Heart right ventricle (tissue), 16 donors: Measurements from ENCODE around the gene PSTPIP2. TPM values are rescaled to one million over a fixed set of nuclear protein-coding genes. Genes with fewer than 3 reads are reported as not detected.
A peak's percentile ranks its signal among the peaks of the same experiment; 100 is the strongest.

Experiments used
- ATAC-seq, 8 donors: fragments of 200-7000 bp; cut with Tn5 transposase; one replicate each; pipeline ENCODE4 v1.9.1; 2020; ENCODE audit warnings: mild to moderate bottlenecking in 8 of 8, moderate library complexity in 8 of 8, moderate number of reproducible peaks in 1 of 8
- DNase-seq, 2 donors: peaks; one replicate each; pipeline ENCODE4 v3.0.0-alpha.2; 2020
- H3K27ac ChIP-seq, 10 donors: fragments of 200-600 bp; sonication (generic) in 2 of 10; one replicate each; pipeline versions ENCODE4 v1.5.0 to v1.8.0; 2020 to 2022; ENCODE audit warnings: mild to moderate bottlenecking in 3 of 10
- H3K27me3 ChIP-seq, 7 donors: fragments of 200-600 bp; one replicate each; pipeline ENCODE4 v1.8.0; 2021 to 2022; ENCODE audit warnings: mild to moderate bottlenecking in 2 of 7
- H3K36me3 ChIP-seq, 9 donors: fragments of 200-600 bp; sonication (generic) in 1 of 9; one replicate each; pipeline versions ENCODE4 v1.5.0 to v1.8.0; 2020 to 2022; ENCODE audit warnings: mild to moderate bottlenecking in 2 of 9
- H3K4me1 ChIP-seq, 9 donors: fragments of 200-600 bp; sonication (generic) in 1 of 9; one replicate each; pipeline versions ENCODE4 v1.5.0 to v1.8.0; 2020 to 2022; ENCODE audit warnings: mild to moderate bottlenecking in 4 of 9
- H3K4me3 ChIP-seq, 10 donors: fragments of 200-600 bp; sonication (generic) in 2 of 10; one replicate each; pipeline versions ENCODE4 v1.5.0 to v1.8.0; 2020 to 2022; ENCODE audit warnings: mild to moderate bottlenecking in 7 of 10, moderate library complexity in 2 of 10
- H3K9me3 ChIP-seq, 11 donors: fragments of 200-600 bp in 10 of 11; sonication (generic) in 2 of 11; one replicate each; pipeline versions ENCODE4 v1.5.0 to v1.8.0; 2013 to 2022; ENCODE audit warnings: mild to moderate bottlenecking in 2 of 11, control low read depth in 1 of 11, moderate library complexity in 1 of 11
- WGBS, 2 donors: extraction: QIAGEN DNeasy Blood & Tissue Kit; methylation state at CpG; one replicate each; pipeline ENCODE4 v1.1.7; 2013; ENCODE audit warnings: inconsistent platforms in 1 of 2; 5-methylcytosine and 5-hydroxymethylcytosine counted together
- intact Hi-C, 10 donors: fragments of 100-400 bp; cut with DNase I; formaldehyde crosslinking; loops; one replicate each; pipeline versions ENCODE4 v1.11.1 to v1.14.2; 2022
- polyA plus RNA-seq, 2 donors: library from polyadenylated mRNA; stranded (reverse); fragments of 200-250 nt; gene quantifications; one replicate each; pipeline ENCODE4 v1.2.3, GENCODE V29; 2013
- total RNA-seq, 10 donors: library from RNA; stranded (reverse); fragmentation: NEBNext Ultra II Directional in 3 of 10; extraction: Animal tissue kit (Norgen Biotek cat#: 25700) in 3 of 10; gene quantifications; one replicate each; pipeline versions ENCODE4 v1.2.1 to v1.2.4, GENCODE V29; 2021 to 2023
- TF ChIP-seq, protein P1 (sequence below), 9 donors: fragments of 200-600 bp; sonication (generic) in 2 of 9; IDR thresholded peaks; one replicate each; pipeline versions ENCODE4 v1.5.0 to v1.8.0; 2021 to 2022; ENCODE audit warnings: antibody characterized with exemption in 9 of 9, mild to moderate bottlenecking in 5 of 9, moderate library complexity in 1 of 9
- donor health status: Arrhythmogenic right ventricular cardiomyopathy.
- donor health status: ischemic (EF 13 %, LVEDD 7.1; RV severe dilation, severe dysfunction).
- donor health status: healthy with polysubstance abuse.
- donor health status: DM: no; HTN: yes; CAD: no.
- donor health status: DM: no; HTN: no; CAD: no.
- donor health status: ischemic (EF 25% LVEDD 6.9; RV normal size, moderate dysfunction).
- donor health status: ischemic (EF 25% LVEDD 5.7; RV mildly dilated, moderate dysfunction).
- donor health status: healthy.
- donor health status: DM: yes; HTN: yes; CAD: no.
- donor health status: Ischemic cardiomyopathy.
- donor health status: ischemic (EF 35%, LVEDD 5.7; RV mildly dilated, moderate dysfunction).
- donor health status: nonischemic (EF 11% LVEDD 7.7; RV severe dilation, severe dysfunction).
- donor health status: DM: yes; HTN: yes; CAD: no.
- donor health status: PGD.
- donor health status: ischemic (EF 29% LVEDD 5.4; RV normal size, mild dysfunction).
- donor health status: nonischemic (EF 23%, LVEDD 6.1; RV moderate dilation, normal function).

PSTPIP2 gene
- total and polyA plus RNA-seq, 12 donors: 0.49 to 6.7 (median 2.2) TPM

DNA sequence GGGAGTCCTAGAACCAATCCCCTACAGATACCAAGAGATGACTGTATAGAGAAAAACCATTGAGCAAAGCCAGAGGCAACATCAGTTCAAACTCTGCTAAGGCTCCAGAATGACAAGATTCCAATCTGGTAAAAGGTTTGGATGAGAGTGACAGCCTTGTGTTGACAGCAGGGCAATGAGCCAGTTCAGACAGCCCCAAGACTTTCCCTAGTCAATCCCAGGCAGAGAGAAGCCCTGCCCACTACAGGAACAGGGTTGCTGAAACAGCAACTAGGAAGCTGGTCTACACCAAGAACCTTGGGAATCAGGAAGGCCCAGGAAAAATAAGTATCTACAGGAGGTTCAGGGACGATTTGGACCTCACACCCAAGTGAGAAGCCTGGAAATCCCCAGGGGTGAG, 3.3 kb downstream of the PSTPIP2 start:
- intact Hi-C loops: loop anchor here in 2 of 10 donors (10.0 kb wide), 2 partner anchors 384 to 404 kb away; no protein-coding TSS in a partner anchor
- Histone ChIP-seq H3K27ac (no peak overlapping the region), H3K9me3 (peaks cover 0 to 8% (median 0%) of the 10 kb centered on the region in 11 donors), H3K4me3 (no peak overlapping the region), H3K27me3 (no peaks in the 10 kb centered on the region), H3K4me1 (peaks cover 3 to 53% (median 20%) of the 10 kb centered on the region in 9 donors), H3K36me3 (no peaks in the 10 kb centered on the region)
- no peak for DNase-seq
- 30 to 32% methylated on average over 1 of the region's 1 CpG for WGBS, 2 donors
- no peak for ATAC-seq
- TF ChIP-seq, protein P1, sequence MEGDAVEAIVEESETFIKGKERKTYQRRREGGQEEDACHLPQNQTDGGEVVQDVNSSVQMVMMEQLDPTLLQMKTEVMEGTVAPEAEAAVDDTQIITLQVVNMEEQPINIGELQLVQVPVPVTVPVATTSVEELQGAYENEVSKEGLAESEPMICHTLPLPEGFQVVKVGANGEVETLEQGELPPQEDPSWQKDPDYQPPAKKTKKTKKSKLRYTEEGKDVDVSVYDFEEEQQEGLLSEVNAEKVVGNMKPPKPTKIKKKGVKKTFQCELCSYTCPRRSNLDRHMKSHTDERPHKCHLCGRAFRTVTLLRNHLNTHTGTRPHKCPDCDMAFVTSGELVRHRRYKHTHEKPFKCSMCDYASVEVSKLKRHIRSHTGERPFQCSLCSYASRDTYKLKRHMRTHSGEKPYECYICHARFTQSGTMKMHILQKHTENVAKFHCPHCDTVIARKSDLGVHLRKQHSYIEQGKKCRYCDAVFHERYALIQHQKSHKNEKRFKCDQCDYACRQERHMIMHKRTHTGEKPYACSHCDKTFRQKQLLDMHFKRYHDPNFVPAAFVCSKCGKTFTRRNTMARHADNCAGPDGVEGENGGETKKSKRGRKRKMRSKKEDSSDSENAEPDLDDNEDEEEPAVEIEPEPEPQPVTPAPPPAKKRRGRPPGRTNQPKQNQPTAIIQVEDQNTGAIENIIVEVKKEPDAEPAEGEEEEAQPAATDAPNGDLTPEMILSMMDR (IDR thresholded peaks at IDR 0.05): no peak

DNA sequence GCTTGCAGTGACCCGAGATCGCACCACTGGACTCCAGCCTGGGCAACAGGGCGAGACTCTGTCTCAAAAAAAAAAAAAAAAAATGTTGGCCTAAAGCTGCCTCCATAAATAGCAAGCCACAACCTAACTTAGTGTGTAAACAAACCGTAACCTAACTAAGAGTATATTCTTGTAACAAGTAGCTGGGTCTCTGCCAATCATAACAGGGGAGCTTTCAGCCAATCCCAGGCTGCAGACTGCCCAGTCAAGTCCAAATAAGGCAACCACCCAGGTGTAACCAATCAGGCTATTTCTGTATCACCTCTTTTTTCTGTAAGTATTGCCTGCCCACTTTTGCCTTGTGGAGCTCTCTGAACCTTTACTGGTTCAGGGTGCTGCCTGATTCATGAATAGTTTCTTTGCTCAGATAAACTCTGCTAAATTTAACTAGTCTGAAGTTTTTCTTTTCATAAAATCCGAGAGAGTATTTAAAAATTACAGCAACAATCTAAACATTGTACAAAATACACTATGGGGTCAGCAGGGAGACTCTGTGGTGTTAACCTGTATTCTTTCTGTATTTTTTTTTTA, 4.5 kb downstream of the PSTPIP2 start:
- WGBS, 2 donors: 63 to 75% methylated on average over 5 of the region's 5 CpGs
- ATAC-seq (peak in 1 of 8 donors; percentile 27), DNase-seq (no peak)
- Histone ChIP-seq H3K36me3 (no peaks in the 10 kb centered on the region), H3K4me3 (no peak overlapping the region), H3K9me3 (peaks cover 0 to 8% (median 0%) of the 10 kb centered on the region in 11 donors), H3K4me1 (peaks cover 3 to 41% (median 10%) of the 10 kb centered on the region in 9 donors), H3K27ac (no peak overlapping the region), H3K27me3 (no peaks in the 10 kb centered on the region)
- TF ChIP-seq, protein P1 (IDR thresholded peaks at IDR 0.05): no peak
- intact Hi-C loops: loop anchor here in 2 of 10 donors (10.0 kb wide), 2 partner anchors 383 to 403 kb away; no protein-coding TSS in a partner anchor

DNA sequence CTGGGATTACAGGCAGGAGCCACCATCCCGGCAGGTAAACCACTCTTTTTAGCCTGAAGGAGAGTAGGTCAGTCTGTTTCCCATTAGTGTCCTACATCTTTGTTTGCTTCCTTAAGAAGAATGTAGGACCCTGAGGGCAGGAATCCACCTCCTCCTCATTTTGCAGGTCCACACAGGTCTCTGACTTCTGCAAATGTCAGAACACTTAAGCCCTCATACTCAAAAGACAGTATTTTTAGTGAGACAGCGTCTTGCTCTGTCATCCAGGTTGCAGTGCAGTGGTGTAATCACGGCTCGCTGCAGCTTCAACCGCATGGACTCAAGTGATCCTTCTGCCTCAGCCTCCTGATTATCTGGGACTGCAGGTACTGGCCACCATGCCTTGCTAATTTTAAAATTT, 9.3 kb downstream of the PSTPIP2 start:
- Histone ChIP-seq H3K36me3 (no peaks in the 10 kb centered on the region), H3K4me1 (peaks cover 0 to 25% (median 0%) of the 10 kb centered on the region in 9 donors), H3K9me3 (peaks cover 0 to 4% (median 0%) of the 10 kb centered on the region in 11 donors), H3K4me3 (no peak overlapping the region), H3K27ac (no peak overlapping the region), H3K27me3 (no peaks in the 10 kb centered on the region)
- 94 to 98% methylated on average over 5 of the region's 5 CpGs for WGBS, 2 donors
- intact Hi-C loops: loop anchor here in 2 of 10 donors (10.0 kb wide), 2 partner anchors 378 to 398 kb away; no protein-coding TSS in a partner anchor
- ATAC-seq: no peak
- TF ChIP-seq, protein P1 (IDR thresholded peaks at IDR 0.05): no peak
- DNase-seq: no peak

DNA sequence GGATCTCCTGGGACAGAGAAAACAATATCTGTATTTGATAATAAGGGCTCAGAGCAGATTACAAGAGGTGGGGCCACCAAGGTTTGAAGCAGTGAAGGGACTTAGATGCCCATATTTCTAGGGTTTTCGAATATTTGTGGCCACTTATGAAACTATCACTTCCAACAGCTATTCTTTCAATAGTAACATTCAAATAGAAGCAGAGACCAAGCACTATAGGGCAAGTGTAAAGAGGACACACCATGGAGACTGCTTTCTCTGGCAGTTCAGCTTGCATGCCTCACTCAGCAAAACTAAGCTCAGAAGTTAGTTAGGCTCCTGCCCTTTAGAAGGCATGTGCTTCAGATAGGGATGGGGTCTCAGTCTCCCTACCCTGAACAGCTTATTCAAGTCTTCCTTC, 10.3 kb downstream of the PSTPIP2 start:
- H3K36me3 ChIP-seq: no peaks in the 10 kb centered on the region
- no peak overlapping the region for H3K27ac ChIP-seq
- TF ChIP-seq, protein P1 (IDR thresholded peaks at IDR 0.05): no peak
- DNase-seq: no peak
- H3K27me3 ChIP-seq: no peaks in the 10 kb centered on the region
- intact Hi-C loops: loop anchor here in 2 of 10 donors (10.0 kb wide), 2 partner anchors 377 to 397 kb away; no protein-coding TSS in a partner anchor
- peaks cover 0 to 25% (median 0%) of the 10 kb centered on the region in 9 donors for H3K4me1 ChIP-seq
- no peak for ATAC-seq
- WGBS, 2 donors: 94 to 100% methylated on average over 1 of the region's 1 CpG
- H3K9me3 ChIP-seq: no peaks in the 10 kb centered on the region
- H3K4me3 ChIP-seq: no peak overlapping the region
